Pulmonary artery endothelial cell (primary cell): Measurements from ENCODE around the gene BIN2. TPM values are rescaled to one million over a fixed set of nuclear protein-coding genes. Genes with fewer than 3 reads are reported as not detected.
A peak's percentile ranks its signal among the peaks of the same experiment; 100 is the strongest.
"Not testable (repeated sequence)": the region's sequence is repeated elsewhere in the genome, so short reads cannot be mapped to it uniquely, and the experiment has no call there.

Experiments used
- DNase-seq: peaks from one replicate; pipeline ENCODE4 v3.0.0-alpha.2; 2011; ENCODE audit warnings: low read depth, low spot score
- total RNA-seq: library from RNA; depleted of rRNA; stranded (reverse); fragments of >200 nt; gene quantifications from 2 replicates; pipeline ENCODE4 v1.2.3, GENCODE V29; 2014

BIN2 gene
- total RNA-seq, 1 donor from 2014 or later, result not detected

DNA sequence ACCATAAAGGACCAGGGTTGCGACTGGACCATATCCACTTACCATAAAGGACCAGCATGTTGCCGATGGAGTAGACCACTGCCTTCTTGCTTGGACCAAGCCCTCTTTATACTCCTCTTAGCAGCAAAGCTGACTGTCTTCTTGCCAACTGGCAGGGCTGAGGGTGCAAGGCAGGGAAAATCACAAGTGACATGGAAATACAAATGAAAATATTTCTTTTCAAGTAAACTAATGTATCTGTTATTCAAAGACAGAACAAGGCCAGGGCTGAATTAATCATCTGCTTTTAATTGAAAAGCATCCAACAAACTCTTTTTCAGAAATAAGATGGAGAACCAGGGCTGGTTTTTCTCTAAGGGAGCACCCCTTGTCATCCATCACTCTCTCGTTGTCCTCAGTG lies 22.6 kb upstream of the BIN2 start, which contains the start of gene CELA1:
CELA1 (minus strand) TSS at position 99 of the 400 bp plus-strand sequence; CDS start at position 58, 41 bp downstream.
- DNase-seq, result no peak

DNA sequence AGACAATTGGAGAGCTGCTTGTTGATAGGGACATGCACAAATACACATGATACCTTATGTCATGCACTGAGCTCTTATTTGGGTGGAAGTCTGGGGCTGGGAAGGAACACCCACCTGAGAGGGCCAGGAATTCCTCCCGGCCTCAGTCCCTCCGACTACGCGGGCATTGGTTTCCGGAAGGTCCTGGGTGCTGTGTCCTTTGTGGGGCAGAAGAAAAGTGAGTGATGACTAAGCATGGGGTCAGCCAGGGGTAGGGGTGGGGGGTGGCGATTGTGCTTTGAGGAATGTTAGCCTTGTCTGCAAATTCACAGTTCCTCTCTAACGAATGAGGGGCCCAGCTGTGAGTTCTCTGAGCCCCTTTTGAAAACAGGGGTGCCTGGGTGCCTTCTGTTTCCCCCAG lies 21.7 kb upstream of the BIN2 start:
- no peak for DNase-seq

DNA sequence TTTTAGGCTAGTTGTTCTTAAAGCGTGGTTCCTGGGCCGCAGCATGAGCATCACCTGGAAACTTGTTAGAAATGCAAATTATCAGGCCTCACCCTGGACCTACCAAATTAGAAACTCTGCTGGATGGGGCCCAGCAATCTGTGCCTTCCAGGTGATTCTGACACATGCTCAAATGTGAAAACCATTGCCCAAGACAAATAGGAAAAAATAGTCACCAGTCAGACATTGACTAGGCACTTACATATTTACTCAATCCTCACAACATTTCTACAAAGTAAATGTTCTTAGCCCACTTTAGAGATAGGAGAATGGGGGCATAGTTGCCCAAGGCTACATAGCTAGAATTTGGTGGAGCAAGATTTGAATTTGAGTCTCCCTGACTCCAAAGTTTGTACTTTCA lies 19.2 kb upstream of the BIN2 start:
- no peak for DNase-seq

DNA sequence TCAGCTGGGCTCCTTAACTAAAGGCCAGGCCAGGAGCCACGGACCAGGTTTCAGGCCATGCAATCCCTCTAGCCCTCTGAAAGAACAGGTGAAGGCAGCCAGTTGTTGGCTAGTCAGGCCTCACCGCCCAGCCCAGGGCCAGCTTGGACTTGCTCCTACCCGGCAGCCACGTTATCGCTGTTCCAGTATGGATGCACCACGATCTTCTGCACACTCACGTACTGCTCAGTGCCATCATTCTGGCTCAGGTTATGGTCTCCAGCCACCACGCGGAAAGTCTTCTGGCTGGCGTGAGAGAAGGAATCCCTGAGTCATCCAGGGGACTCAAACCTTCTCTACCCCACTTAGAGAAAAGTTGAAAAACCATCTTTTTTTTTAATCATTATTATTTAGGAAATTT lies 18.4 kb upstream of the BIN2 start:
- no peak for DNase-seq

DNA sequence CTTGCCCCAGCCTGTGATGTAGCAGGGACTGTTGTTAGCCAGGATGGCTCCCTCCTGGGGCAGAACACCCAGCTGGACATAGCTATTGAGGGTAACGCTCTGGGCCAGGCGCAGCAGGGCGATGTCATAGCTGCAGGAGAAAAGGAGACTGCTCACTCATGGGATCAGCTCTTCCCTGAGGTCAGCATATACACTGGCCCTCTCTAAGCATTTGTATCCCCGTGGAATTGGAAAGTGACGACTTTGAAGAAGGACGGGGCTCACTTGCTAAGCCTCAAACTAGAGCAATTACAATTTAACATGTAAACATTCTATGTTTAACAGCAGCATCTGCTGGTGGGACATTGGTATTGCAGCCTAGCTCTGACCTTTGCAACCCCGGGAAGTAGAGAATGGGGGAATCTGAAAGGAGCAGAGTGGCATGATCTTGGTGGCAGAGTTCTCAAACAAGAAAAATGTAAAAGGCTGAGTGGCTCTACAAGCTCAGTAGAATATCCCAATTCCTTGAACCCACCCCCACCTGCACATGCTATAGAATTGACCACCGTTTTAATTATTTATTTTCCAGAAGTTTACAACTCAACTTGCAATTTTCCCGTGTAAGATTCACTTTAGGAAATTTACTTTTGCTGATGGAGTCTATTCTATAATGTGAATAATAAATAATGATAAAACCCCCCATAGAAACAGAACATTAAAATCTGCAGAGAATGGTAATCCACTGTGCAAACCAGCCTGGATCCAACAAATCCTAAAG lies 17.5 kb upstream of the BIN2 start:
- DNase-seq, result peak; percentile 20

DNA sequence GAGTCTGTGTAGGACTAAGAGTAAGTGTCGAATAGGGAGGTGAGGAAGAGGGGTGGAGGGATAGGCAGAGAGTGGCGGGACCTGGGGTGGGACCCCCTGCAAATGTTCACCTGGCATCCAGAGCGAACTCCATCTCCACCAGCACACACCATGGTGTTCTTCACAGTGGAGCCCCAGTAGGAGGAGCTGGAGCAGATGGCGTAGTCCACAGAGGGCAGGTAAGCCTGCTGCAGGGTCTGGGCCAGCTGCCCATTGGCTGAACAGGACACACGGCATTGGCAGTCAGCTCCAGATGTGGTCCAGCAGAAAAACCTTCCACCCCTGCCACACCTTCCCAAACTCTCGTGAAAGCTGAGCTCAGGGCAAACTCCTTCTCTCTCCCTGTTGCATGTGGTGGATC lies 15.8 kb upstream of the BIN2 start:
- no peak for DNase-seq

DNA sequence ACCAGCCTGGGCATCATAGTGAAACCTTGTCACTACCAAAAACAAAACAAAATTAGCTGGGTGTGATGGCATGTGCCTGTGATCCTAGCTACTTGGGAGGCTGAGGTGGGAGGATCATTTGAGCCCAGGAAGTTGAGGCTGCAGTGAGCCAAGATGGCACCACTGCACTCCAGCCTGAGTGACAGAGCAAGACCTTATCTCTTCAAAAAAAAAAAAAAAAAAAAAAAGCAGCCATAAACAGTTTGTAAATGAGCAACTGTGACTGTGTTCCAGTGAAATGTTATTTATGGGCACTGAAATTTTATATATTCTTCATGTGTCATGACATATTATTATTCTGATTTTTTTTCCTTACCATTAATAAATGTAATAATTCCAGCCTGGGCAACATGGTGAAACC lies 13.4 kb upstream of the BIN2 start:
- DNase-seq, result not testable (repeated sequence)

DNA sequence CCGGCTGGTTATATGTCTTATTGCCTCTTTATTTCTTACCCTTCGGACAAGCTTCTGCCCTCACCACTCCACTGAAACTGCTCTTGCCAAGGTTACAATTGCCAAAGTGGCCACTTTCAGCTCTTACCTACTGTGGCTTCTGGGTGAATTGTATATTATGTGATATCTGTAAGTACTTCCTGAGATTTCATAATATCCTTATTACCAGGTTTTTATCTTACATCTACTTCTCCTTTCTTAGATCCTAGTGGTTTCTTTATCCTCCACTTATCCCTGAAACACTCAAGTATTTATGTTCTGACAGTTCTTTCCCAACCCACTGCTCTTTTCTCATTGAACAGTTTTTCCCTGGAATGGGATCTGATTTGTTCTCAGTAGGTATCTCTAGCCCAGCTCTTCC lies 12.0 kb upstream of the BIN2 start:
- no peak for DNase-seq

DNA sequence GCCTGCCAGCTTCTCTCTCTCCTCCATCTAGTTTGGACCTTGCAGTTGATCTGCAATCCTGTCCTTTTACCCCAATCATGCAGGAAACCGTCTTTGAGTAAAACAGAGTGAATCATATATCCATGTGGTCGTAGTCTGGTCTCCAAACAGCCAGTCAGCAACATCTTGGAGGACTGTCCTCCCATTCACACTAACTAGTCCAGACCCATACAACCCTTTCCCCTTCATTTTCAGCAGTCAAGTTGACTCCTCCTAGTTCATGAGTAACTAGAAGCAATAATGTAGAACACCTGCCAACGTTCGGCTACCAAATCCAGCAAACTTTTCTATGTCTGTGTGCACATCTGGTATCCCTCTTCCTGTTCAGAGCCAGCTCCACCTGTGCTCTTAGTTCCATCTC lies 10.8 kb upstream of the BIN2 start:
- no peak for DNase-seq

DNA sequence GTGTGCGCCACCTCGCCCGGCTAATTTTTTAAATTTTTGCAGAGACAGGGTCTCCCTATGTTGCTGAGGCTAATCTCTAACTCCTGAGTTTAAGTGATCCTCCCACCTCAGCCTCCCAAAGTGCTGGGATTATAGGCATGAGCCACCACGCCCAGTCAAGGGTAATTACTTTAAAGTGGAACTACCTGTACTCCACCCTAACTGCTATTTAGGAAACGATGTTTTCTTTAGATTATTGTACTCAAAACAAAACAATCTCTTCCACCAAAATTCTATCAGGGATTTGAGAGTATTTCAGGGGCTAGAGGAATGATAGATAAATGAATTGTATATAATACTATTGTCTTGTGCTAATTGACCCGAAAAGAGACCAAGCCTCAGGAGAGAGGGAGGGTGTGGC lies 9.6 kb upstream of the BIN2 start:
- no peak for DNase-seq

DNA sequence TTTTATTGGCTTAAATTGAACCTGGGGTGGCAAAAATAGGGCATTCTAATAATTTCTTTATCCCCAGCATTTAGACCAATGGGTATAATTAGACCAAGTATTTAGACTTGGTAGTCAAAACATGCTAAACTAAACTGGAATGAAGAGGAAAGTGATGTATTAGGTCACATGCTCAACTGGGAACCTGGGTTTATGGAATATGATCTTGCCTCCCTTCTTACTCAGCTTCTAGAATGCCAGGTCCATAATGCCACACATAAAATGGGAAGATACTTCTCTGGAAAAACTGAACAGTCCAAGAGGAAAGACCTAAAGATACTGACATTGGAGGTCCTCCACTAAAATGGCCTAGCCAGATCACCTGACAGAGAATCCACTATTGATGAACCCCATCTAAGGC lies 6.2 kb upstream of the BIN2 start:
- no peak for DNase-seq

DNA sequence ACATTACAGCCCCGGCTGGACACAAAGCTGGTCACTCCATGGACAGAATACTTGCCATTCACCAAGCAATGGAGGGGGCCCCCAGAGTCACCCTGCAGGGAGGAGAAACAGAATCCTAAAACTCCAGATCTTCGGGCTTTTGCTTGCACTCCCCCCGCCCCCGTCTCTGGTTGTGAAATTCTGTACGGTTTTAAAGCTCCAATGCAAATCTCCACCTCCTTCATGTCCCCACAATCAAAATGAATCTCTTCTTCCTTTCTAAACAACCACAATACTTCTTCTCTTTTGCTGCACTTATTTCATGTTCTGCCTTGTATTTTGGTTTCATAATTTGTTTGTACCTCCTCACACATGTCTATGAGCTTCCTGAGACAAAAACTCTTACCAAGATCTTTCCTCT lies 5.8 kb upstream of the BIN2 start:
- DNase-seq, result no peak

DNA sequence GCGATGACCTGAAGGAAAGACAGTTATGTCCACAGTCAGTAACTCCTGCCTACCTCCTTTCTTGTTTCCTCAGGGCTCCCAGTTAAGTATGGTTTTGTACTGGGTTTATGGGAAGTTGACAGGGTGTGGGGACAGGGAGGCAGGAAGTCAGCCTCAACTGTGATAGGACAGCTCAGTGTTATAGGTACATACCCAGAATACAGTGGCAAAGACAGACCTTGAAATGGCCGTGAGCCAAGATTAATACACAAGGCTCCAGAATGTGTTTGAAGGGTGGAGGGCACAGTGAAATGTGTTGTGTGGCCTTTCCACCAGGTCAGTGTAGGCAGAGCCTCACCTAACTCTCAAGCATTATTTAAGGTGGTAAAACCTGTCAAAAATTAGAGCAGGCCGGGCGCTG lies 4.6 kb upstream of the BIN2 start:
- no peak for DNase-seq

DNA sequence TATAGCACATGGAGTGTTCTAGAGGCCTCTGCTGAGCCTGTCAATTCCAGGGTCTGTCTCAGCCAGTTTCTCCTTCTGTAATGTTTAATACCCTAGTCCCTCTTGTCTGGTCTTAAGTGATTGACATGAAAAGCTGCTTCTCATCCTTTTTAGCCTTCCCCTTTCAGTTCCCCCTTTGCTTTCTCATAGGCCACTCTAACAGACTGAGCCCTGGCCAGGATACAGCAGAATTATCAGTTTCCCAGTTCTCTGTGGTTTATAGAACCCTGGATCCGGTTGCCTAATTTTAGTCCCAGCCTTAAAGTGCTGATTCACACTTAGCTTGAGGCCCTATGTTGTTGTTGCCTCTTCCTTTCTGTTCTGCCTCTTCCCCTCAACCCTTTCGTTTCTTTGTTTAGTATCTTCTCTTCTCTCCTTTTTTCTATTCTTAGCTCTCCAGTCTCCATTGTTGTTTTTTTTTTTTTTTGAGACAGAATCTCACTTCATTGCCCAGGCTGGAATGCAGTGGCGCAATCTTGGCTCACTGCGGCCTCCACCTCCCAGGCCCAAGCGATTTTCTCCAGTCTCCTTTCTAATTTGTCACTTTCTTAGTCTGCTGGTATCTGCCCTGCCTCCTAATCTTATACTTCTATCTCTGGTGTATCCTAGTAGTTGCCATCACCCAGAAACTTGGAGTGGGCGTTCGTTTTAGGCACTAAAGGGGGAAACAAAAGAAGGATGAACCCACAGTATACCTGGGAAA lies 2.9 kb upstream of the BIN2 start:
- no peak for DNase-seq

DNA sequence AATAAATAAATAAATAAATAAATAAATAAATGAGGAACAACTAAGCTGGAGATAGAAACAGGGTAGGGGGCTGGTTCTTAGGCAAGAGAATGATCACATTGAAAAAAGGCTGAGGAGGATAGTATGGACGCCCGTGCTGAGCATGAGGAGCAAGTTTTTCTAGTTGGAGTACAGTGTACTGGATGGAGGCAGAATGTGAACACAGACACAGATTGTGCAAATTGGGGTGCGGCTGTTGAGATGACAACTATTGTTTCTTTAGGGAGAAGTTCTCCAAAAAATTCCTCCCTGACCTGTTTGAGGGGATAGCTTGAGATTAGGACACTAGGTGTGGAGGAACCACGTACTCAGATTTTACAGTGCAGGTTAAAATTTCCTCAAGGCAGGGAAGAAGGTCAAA lies 979 bp upstream of the BIN2 start:
- no peak for DNase-seq

DNA sequence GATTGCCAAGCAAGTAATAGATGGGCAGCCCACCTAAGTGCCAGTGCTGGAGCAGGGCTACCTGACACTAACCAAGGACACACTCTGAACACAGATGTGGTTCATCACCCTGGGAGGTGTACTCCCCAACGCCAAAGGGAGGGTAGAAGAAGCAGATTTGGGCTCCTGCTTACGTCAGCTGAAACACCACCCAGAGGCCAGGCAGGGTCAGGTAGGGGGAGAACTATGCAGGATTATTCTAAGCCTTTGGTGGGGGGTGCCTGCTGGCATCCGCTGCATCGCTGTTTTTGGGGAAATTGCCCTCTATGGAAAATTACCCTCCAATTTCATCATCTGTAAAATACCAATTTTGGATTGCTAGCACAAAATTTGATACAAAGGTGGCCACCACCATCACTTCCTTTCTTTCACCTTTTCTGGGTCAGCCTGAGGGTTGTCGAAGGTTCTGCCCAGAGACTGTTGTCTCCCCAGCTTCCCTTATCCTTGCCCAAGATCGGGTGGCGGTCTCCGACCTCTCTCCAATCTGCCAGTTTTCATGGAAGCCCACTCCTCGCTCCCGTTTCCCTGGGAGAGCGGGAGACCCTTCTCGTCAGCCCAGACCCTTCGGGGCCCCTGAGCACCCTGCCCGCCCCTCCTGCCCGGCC lies 535 bp downstream of the BIN2 start:
- no peak for DNase-seq

DNA sequence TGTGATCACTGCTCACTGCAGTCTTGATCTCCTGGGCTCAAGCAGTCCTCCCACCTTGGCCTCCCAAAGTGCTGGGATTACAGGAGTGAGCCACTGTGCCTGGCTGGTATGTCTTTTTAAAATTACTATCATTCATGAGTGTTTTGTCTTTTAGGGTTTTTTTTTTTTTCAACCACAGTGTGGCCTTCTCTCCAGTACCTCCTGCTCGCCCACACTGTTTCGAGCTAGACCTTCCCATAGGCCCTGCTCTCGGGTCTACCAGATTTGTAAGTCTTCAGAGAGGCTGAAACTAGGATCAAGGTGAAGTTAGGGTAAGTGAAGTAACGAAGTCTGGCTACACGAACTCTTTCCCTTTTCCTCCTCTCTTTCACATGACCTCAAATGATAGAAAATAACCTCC lies 1.5 kb downstream of the BIN2 start:
- no peak for DNase-seq

DNA sequence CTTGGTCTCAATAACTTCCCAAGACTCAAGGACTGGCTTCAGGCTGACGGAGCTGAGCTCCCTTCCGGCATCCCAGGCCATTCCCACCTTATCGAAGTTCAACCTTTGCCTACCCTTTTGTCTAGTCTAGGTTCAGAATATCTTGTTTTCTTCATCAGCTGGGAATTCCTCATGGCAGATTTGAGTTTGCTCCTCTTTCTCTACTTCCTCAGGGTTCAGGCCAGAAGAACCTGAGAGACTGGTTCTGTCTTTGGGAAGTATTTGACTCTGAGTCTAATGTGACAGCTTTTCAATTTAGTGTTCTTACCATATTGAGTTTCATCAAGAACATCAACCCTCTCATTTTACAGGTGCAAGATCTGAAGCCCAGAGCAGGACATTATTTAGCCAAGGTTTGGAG lies 2.1 kb downstream of the BIN2 start:
- no peak for DNase-seq

DNA sequence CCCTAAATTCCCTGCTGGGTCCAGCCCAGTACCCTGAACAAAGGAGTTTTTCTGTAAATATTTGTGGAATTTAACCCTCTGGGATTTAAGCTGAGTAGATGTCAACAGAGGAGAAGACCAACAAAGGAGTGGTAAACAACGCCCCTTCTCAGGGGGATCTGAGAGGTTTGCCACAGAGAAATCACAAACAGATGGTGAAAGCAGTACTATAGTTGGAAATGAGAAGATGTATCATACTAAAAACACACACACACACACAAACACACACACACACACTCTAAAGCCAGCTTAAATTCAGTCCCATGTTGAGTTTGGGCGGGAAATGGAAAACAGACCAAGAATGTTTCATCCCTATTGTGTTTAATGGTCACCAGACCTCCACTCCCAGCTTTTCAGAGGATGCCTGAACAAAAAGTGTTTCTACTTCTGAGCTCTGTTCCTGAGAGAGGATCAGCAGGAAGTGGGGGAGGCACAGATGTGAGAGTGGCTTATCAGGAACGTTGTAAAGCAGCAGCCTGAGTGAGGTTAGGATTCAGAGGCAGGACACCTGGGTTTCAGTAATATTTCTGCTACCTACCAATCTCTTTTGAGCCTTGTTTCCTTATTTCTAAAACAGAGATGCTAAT lies 3.2 kb downstream of the BIN2 start:
- DNase-seq, result no peak

DNA sequence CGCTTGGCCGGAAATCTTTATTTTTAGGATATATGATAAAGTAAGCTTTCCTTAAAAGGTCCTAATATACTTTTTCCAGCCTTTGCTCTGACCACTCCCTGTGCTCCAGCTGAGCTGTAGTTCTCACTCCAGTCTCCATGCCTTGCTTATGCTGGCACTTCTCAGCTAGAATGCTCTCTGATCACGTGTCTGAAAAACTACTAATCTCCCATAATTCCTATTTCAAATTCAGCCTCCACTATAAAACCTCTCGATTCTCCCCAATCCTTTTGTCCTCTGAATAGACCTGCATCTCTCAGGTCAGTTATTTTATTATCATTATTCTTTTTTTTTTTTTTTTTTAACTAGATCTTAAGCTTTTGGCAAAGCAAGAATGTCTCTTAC lies 3.7 kb downstream of the BIN2 start:
- DNase-seq, result no peak

DNA sequence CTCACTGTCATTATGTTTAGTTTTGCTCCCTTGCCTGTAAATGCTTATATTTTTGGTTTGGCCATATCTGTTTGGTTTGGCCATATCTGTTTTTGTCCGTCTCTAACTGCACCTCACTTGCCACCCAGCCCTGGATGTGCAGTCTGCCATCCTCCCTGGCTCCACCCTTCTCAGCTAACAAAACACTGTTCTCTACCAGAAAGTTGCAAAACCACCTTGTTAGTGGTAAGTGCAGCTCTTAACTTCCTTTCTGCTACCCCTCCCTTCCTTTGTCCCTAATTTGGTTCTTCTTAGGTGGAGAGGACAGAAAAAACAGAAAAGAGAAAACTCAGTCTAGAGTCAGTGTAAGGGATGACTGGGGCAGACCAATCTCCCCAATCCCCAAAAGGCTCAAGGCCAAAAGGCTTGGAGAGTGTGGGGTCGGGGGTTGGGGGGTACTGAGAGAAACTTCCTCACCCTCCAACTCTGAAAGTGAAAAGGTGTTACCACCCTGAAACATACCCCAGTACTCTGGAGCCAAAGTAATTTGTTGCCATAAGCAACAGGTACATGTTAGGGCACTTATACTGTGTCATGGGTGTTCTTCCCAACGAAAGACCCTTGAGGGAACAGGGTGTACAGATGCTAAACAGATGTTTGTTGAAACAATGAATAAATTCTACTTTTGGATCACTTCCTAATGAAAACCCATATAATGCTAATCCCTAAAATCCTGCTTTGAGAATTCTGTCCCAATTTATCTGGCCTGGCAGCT lies 5.0 kb downstream of the BIN2 start:
- DNase-seq, result no peak
